NCI-H128 (cell line): Measurements from ENCODE around the gene LBR.

ENCODE experiments used
- DNase-seq: peaks from one replicate; lab custom pipeline; 2025; ENCODE audit not compliant: unreplicated experiment; lab: John Stamatoyannopoulos, UW

The LBR gene

GRCh38 chr1:225424562-225425200 lies 3.2 kb downstream of the LBR start:
- DNase-seq, result no peak

- no peak for DNase-seq
Observed at GRCh38 chr1:225423518-225423855, 4.4 kb downstream of the LBR start.

GRCh38 chr1:225422795-225423517 lies 4.9 kb downstream of the LBR start:
- DNase-seq, result no peak

GRCh38 chr1:225422031-225422605 lies 5.7 kb downstream of the LBR start:
- DNase-seq, result no peak

- DNase-seq, result no peak
Observed at GRCh38 chr1:225418598-225418997, 9.2 kb downstream of the LBR start.

GRCh38 chr1:225418059-225418458 lies 9.8 kb downstream of the LBR start:
- no peak for DNase-seq

- no peak for DNase-seq
Observed at GRCh38 chr1:225415967-225416745, 11.7 kb downstream of the LBR start.

GRCh38 chr1:225415307-225415706 lies 12.5 kb downstream of the LBR start:
- DNase-seq, result no peak

GRCh38 chr1:225413708-225414375 lies 14.0 kb downstream of the LBR start:
- no peak for DNase-seq

- DNase-seq, result no peak
Observed at GRCh38 chr1:225412803-225413351, 15.0 kb downstream of the LBR start.

GRCh38 chr1:225412321-225412720 lies 15.5 kb downstream of the LBR start:
- DNase-seq, result no peak

- DNase-seq, result no peak
Observed at GRCh38 chr1:225410036-225410435, 17.8 kb downstream of the LBR start.

- no peak for DNase-seq
Observed at GRCh38 chr1:225409051-225409450, 18.8 kb downstream of the LBR start.

- DNase-seq, result no peak
Observed at GRCh38 chr1:225408249-225408648, 19.6 kb downstream of the LBR start.

GRCh38 chr1:225407755-225408154 lies 20.1 kb downstream of the LBR start:
- DNase-seq, result no peak

- DNase-seq, result no peak
Observed at GRCh38 chr1:225406976-225407725, 20.7 kb downstream of the LBR start.

- no peak for DNase-seq
Observed at GRCh38 chr1:225400968-225401367, 26.9 kb downstream of the LBR start.

GRCh38 chr1:225396357-225396756 lies 31.5 kb downstream of the LBR start:
- DNase-seq, result no peak

GRCh38 chr1:225389843-225390242 lies 38.0 kb downstream of the LBR start:
- no peak for DNase-seq

GRCh38 chr1:225388372-225388771 lies 39.5 kb downstream of the LBR start:
- DNase-seq, result no peak
